Keratinocyte (primary cell): Measurements from ENCODE around the gene OR5K2. TPM values are rescaled to one million over a fixed set of nuclear protein-coding genes. Genes with fewer than 3 reads are reported as not detected.

Experiments used
- DNase-seq: peaks from one replicate; pipeline ENCODE4 v3.0.0-alpha.2; 2011; ENCODE audit warnings: low read depth, missing footprints, low spot score
- FAIRE-seq: peaks from 2 replicates; lab custom pipeline; 2011; peaks lifted over from hg19 to GRCh38; lab: Jason Lieb, UNC
- H2AFZ ChIP-seq: 2 replicates; pipeline ENCODE4 v1.6.0; 2012; ENCODE audit warnings: low read length, control low read depth, inconsistent platforms; ENCODE audit not compliant: control insufficient read depth
- H3K27ac ChIP-seq: 2 replicates; pipeline ENCODE4 v1.5.1; 2011; ENCODE audit warnings: low read length; ENCODE audit not compliant: control insufficient read depth, insufficient read depth
- H3K27me3 ChIP-seq: 3 replicates; pipeline ENCODE4 v1.6.0; 2011; ENCODE audit warnings: low read length; ENCODE audit not compliant: control insufficient read depth, insufficient read depth; ENCODE audit errors: extremely low read depth
- H3K36me3 ChIP-seq, 2 experiments: 2 replicates in 1 of 2; 3 replicates in 1 of 2; pipeline ENCODE4 v1.5.1; 2011; ENCODE audit warnings: low read length in 2 of 2, mild to moderate bottlenecking in 1 of 2; ENCODE audit not compliant: control insufficient read depth in 2 of 2, insufficient read depth in 2 of 2; ENCODE audit errors: extremely low read depth in 1 of 2
- H3K4me1 ChIP-seq: 3 replicates; pipeline ENCODE4 v1.5.1; 2011; ENCODE audit warnings: low read length; ENCODE audit not compliant: control insufficient read depth, insufficient read depth; ENCODE audit errors: extremely low read depth
- H3K4me2 ChIP-seq: 3 replicates; pipeline ENCODE4 v1.6.0; 2011; ENCODE audit warnings: low read depth, low read length; ENCODE audit not compliant: control insufficient read depth, insufficient read depth; ENCODE audit errors: extremely low read depth
- H3K4me3 ChIP-seq, 3 experiments: fragments of 200-600 bp in 1 of 3; sonication (generic) in 1 of 3; 2 replicates in 2 of 3; 3 replicates in 1 of 3; pipeline ENCODE4 v1.5.1; 2011 to 2016; ENCODE audit warnings: low read length in 3 of 3, mild to moderate bottlenecking in 3 of 3, control low read depth in 2 of 3, inconsistent platforms in 1 of 3, low read depth in 1 of 3, mixed read lengths in 1 of 3, mixed run types in 1 of 3, moderate library complexity in 1 of 3; ENCODE audit not compliant: control insufficient read depth in 2 of 3, insufficient read depth in 2 of 3; ENCODE audit errors: extremely low read depth in 1 of 3
- H3K79me2 ChIP-seq: 2 replicates; pipeline ENCODE4 v1.6.0; 2012; ENCODE audit warnings: low read length; ENCODE audit not compliant: control insufficient read depth, insufficient read depth
- H3K9ac ChIP-seq: 3 replicates; pipeline ENCODE4 v1.6.0; 2011; ENCODE audit warnings: low read length; ENCODE audit not compliant: control insufficient read depth, insufficient read depth; ENCODE audit errors: extremely low read depth
- H3K9me1 ChIP-seq: 3 replicates; pipeline ENCODE4 v1.6.0; 2011; ENCODE audit warnings: low read length; ENCODE audit not compliant: control insufficient read depth, insufficient read depth; ENCODE audit errors: extremely low read depth
- H3K9me3 ChIP-seq: 2 replicates; pipeline ENCODE4 v1.5.1; 2012; ENCODE audit warnings: low read depth, low read length; ENCODE audit not compliant: control insufficient read depth
- H4K20me1 ChIP-seq: 3 replicates; pipeline ENCODE4 v1.6.0; 2011; ENCODE audit warnings: low read length; ENCODE audit not compliant: control insufficient read depth, insufficient read depth; ENCODE audit errors: extremely low read depth
- CTCF ChIP-seq, 3 experiments: IDR thresholded peaks in 1 of 3; conservative IDR thresholded peaks in 1 of 3; optimal IDR thresholded peaks in 1 of 3; 2 replicates in 2 of 3; 3 replicates in 1 of 3; pipeline versions ENCODE3 to v1.5.1; 2011; ENCODE audit warnings: low read length in 3 of 3, mild to moderate bottlenecking in 3 of 3, moderate library complexity in 2 of 3, control low read depth in 1 of 3, inconsistent platforms in 1 of 3; ENCODE audit not compliant: insufficient read depth in 2 of 3; ENCODE audit errors: extremely low read depth in 1 of 3
- EZH2 ChIP-seq: IDR thresholded peaks from one replicate; pipeline ENCODE4 v1.6.1; 2012; ENCODE audit warnings: inconsistent platforms, mild to moderate bottlenecking, low read length, moderate library complexity
- dilution Hi-C: fragments of 300-500 bp; cut with MboI; formaldehyde crosslinking; loops from one replicate; pipeline ENCODE4 v1.7.0; 2020; ENCODE audit warnings: low sequenced_read_pairs; ENCODE audit not compliant: extremely low pct_ligation_motif_present
- polyA minus RNA-seq, 3 experiments: library from RNA; depleted of rRNA, polyadenylated mRNA; stranded (reverse); fragments of >200 nt; gene quantifications; 1 replicate in 1 of 3; 2 replicates in 1 of 3; 3 replicates in 1 of 3; pipeline ENCODE4 v1.2.3, GENCODE V29; 2011
- polyA plus RNA-seq, 5 experiments: library from polyadenylated mRNA; depleted of rRNA in 3 of 5; stranded (reverse) in 3 of 5; stranded (forward) in 1 of 5; unstranded in 1 of 5; fragments of >200 nt; gene quantifications; 1 replicate in 1 of 5; 2 replicates in 3 of 5; 3 replicates in 1 of 5; pipeline versions ENCODE4 v1.2.1 to v1.2.3, GENCODE V29; 2011 to 2012; ENCODE audit warnings: missing spikeins in 2 of 5, low read depth in 1 of 5, low replicate concordance in 1 of 5

The OR5K2 gene
- polyA plus RNA-seq (not detected in 3 replicates), polyA minus RNA-seq (not detected in 3 replicates)
- polyA plus RNA-seq (2011; ENCODE audit: low read depth), result not detected
- not detected in 2 replicates for polyA plus RNA-seq (2011; cell fraction: cytosol; rRNA removed)
- not detected in 2 replicates for polyA plus RNA-seq (2011; cell fraction: nucleus; rRNA removed)
- polyA plus RNA-seq (2012; ENCODE audit: low replicate concordance), result 0.16 TPM in 1 of 2 replicates, not detected in the other
- not detected for polyA minus RNA-seq (2011; cell fraction: cytosol; rRNA and poly(A)+ RNA removed)
- not detected in 2 replicates for polyA minus RNA-seq (2011; cell fraction: nucleus; rRNA and poly(A)+ RNA removed)

GRCh38 chr3:98497381-98497780 is at the start of gene OR5K2:
TSS of gene OR5K2 (plus strand) at chr3:98497681. CDS start at chr3:98497681, 0 bp downstream.
- no peak for DNase-seq
- Histone ChIP-seq H3K27me3 (no peaks in the 10 kb centered on the region), H4K20me1 (no peaks in the 10 kb centered on the region), H3K4me1 (peaks cover 16% of the 10 kb centered on the region), H3K36me3 (no peaks in the 10 kb centered on the region), H3K27ac (no peak within 1 kb of the TSS), H3K79me2 (no peaks in the 10 kb centered on the region), H3K9me3 (no peaks in the 10 kb centered on the region), H3K9me1 (no peaks in the 10 kb centered on the region), H3K4me3 (no peak within 1 kb of the TSS), H2AFZ (no peak within 1 kb of the TSS), H3K4me2 (no peak within 1 kb of the TSS), H3K9ac (no peak within 1 kb of the TSS)
- TF ChIP-seq EZH2 (no peak), CTCF (optimal IDR thresholded peaks at IDR 0.05 in 1 of 3, IDR thresholded peaks at IDR 0.05 in 1 of 3, conservative IDR thresholded peaks at IDR 0.05 in 1 of 3; ENCODE audit: extremely low read depth in 1 of 3, insufficient read depth in 2 of 3, low read length in 3 of 3) (no peak)
- FAIRE-seq, result no peak
- dilution Hi-C loops, result no loop called here

GRCh38 chr3:98449606-98450193 is 47.8 kb upstream of the OR5K2 start:
- FAIRE-seq (peak; percentile 52), DNase-seq (no peak)
- H3K9ac ChIP-seq, result no peak overlapping the region
- H3K4me2 ChIP-seq, result no peak overlapping the region
- no peaks in the 10 kb centered on the region for H3K9me3 ChIP-seq
- no peaks in the 10 kb centered on the region for H3K36me3 ChIP-seq
- H3K27ac ChIP-seq, result no peak overlapping the region
- TF ChIP-seq CTCF (optimal IDR thresholded peaks at IDR 0.05 in 1 of 3, IDR thresholded peaks at IDR 0.05 in 1 of 3, conservative IDR thresholded peaks at IDR 0.05 in 1 of 3; ENCODE audit: extremely low read depth in 1 of 3, insufficient read depth in 2 of 3, low read length in 3 of 3) (no peak), EZH2 (no peak)
- H3K4me1 ChIP-seq, result peaks cover 16% of the 10 kb centered on the region
- H2AFZ ChIP-seq, result no peak overlapping the region
- H3K79me2 ChIP-seq, result no peaks in the 10 kb centered on the region
- H3K4me3 ChIP-seq, result no peak overlapping the region
- no peaks in the 10 kb centered on the region for H3K27me3 ChIP-seq
- H4K20me1 ChIP-seq, result no peaks in the 10 kb centered on the region
- no peaks in the 10 kb centered on the region for H3K9me1 ChIP-seq
- dilution Hi-C loops, result no loop called here
